HepG2 (cell line): ENCODE results near the gene MINDY2. TPM values are rescaled to one million over a fixed set of nuclear protein-coding genes. Genes with fewer than 3 reads are reported as not detected.
A peak's percentile ranks its signal among the peaks of the same experiment; 100 is the strongest.

Experiments used
- ATAC-seq: fragments of 200-7000 bp; cut with Tn5 transposase; 3 replicates; pipeline ENCODE4 v1.9.1; 2020; ENCODE audit warnings: mild to moderate bottlenecking, moderate library complexity
- BruUV-seq: library from RNA; stranded (reverse); fragments of 400-500 nt; replicated peaks from 2 replicates; lab custom pipeline; 2021; lab: Mats Ljungman, UMichigan
- CTCF ChIA-PET: fragments of 300-600 bp; formaldehyde crosslinking; extraction: SDS; loops from one replicate; lab custom pipeline; 2021; ENCODE audit warnings: low total read pairs, inconsistent platforms, low intra/inter-chr PET ratio; lab: Yijun Ruan, JAX
- POLR2A ChIA-PET: fragments of 350-600 bp; sonication (Branson Sonifier 250); formaldehyde crosslinking; loops from one replicate; lab custom pipeline; 2020; ENCODE audit warnings: antibody characterized with exemption, inconsistent platforms; lab: Yijun Ruan, JAX
- DNase-seq: peaks from one replicate; pipeline ENCODE4 v3.0.0-alpha.2; 2015; ENCODE audit warnings: low spot score
- FAIRE-seq: peaks from 3 replicates; lab custom pipeline; 2011; peaks lifted over from hg19 to GRCh38; lab: Jason Lieb, UNC
- H2AFZ ChIP-seq: one replicate; pipeline ENCODE4 v1.6.1; 2011; ENCODE audit warnings: low read length, inconsistent platforms
- H3K27ac ChIP-seq: fragments of 300-600 bp; 3 replicates; pipeline ENCODE4 v1.8.0; 2011; ENCODE audit warnings: mixed run types, mild to moderate bottlenecking, mixed read lengths, low read length, inconsistent platforms; ENCODE audit not compliant: insufficient read depth; ENCODE audit errors: extremely low read length
- H3K27me3 ChIP-seq, 2 experiments: fragments of 200-600 bp in 1 of 2; 2 replicates in 1 of 2; 3 replicates in 1 of 2; pipeline versions ENCODE4 v1.6.0 to v1.8.0; 2011; ENCODE audit warnings: low read length in 2 of 2, mild to moderate bottlenecking in 2 of 2, moderate library complexity in 2 of 2, inconsistent platforms in 1 of 2; ENCODE audit not compliant: insufficient read depth in 2 of 2, control insufficient read depth in 1 of 2
- H3K36me3 ChIP-seq, 2 experiments: fragments of 200-600 bp in 1 of 2; replicated peaks in 1 of 2; 2 replicates in 1 of 2; 3 replicates in 1 of 2; pipeline versions ENCODE4 v1.5.1 to v1.8.0; 2011; ENCODE audit warnings: low read length in 2 of 2, inconsistent platforms in 1 of 2; ENCODE audit not compliant: insufficient read depth in 2 of 2, control insufficient read depth in 1 of 2
- H3K4me1 ChIP-seq: 2 replicates; pipeline ENCODE4 v1.5.1; 2012; ENCODE audit warnings: low read length, inconsistent platforms; ENCODE audit not compliant: insufficient read depth
- H3K4me2 ChIP-seq: 2 replicates; pipeline ENCODE4 v1.6.0; 2011; ENCODE audit warnings: low read depth, low read length, inconsistent platforms
- H3K4me3 ChIP-seq, 3 experiments: fragments of 200-600 bp in 1 of 3; sonication (generic), shearing (Covaris generic) in 1 of 3; replicated peaks in 1 of 3; 2 replicates each; pipeline ENCODE4 v1.5.1; 2011 to 2016; ENCODE audit warnings: low read length in 3 of 3, inconsistent platforms in 2 of 3, low read depth in 2 of 3, mild to moderate bottlenecking in 2 of 3, control low read depth in 1 of 3, mixed read lengths in 1 of 3; ENCODE audit not compliant: insufficient read depth in 1 of 3
- H3K79me2 ChIP-seq: one replicate; pipeline ENCODE4 v1.6.1; 2011; ENCODE audit warnings: low read length, inconsistent platforms; ENCODE audit not compliant: insufficient read depth
- H3K9ac ChIP-seq: 2 replicates; pipeline ENCODE4 v1.6.0; 2011; ENCODE audit warnings: mild to moderate bottlenecking, low read depth, low read length, inconsistent platforms; ENCODE audit not compliant: insufficient read depth
- H3K9me3 ChIP-seq: 2 replicates; pipeline ENCODE4 v1.5.1; 2012; ENCODE audit warnings: mild to moderate bottlenecking, low read length
- H4K20me1 ChIP-seq: 2 replicates; pipeline ENCODE4 v1.6.0; 2011; ENCODE audit warnings: inconsistent platforms, mild to moderate bottlenecking, low read length, moderate library complexity; ENCODE audit not compliant: insufficient read depth
- ASH2L ChIP-seq: fragments of 300-600, 200-600 bp; sonication (generic); IDR thresholded peaks from 2 replicates; pipeline ENCODE4 v1.7.0; 2017; ENCODE audit warnings: low read depth, mild to moderate bottlenecking, moderate library complexity, mixed read lengths, low read length; ENCODE audit not compliant: insufficient read length
- BRD4 ChIP-seq: sonication (generic); formaldehyde crosslinking; IDR thresholded peaks from 2 replicates; pipeline ENCODE4 v1.4.0; 2020; ENCODE audit warnings: missing genetic modification reagents
- CBX1 ChIP-seq: IDR thresholded peaks from one replicate; pipeline ENCODE4 v1.6.1; 2016; ENCODE audit warnings: antibody characterized with exemption, low read depth
- ELF4 ChIP-seq: sonication (generic); formaldehyde crosslinking; IDR thresholded peaks from 2 replicates; pipeline ENCODE4 v1.5.0; 2020; ENCODE audit warnings: missing genetic modification reagents, mild to moderate bottlenecking, moderate library complexity, borderline replicate concordance
- NR0B2 ChIP-seq: sonication (generic); formaldehyde crosslinking; IDR thresholded peaks from 2 replicates; pipeline ENCODE4 v1.4.0; 2020; ENCODE audit warnings: mild to moderate bottlenecking, missing genetic modification reagents
- PREB ChIP-seq: sonication (generic); formaldehyde crosslinking; IDR thresholded peaks from 2 replicates; pipeline ENCODE4 v1.4.0; 2020; ENCODE audit warnings: missing genetic modification reagents
- SNAPC2 ChIP-seq: sonication (generic); formaldehyde crosslinking; IDR thresholded peaks from 2 replicates; pipeline ENCODE4 v1.8.1; 2022; ENCODE audit warnings: mild to moderate bottlenecking, missing genetic modification reagents
- SP4 ChIP-seq: sonication (generic); formaldehyde crosslinking; IDR thresholded peaks from 2 replicates; pipeline ENCODE4 v1.8.1; 2023; ENCODE audit warnings: mild to moderate bottlenecking, missing genetic modification reagents
- THRA ChIP-seq: sonication (generic); formaldehyde crosslinking; IDR thresholded peaks from 2 replicates; pipeline ENCODE4 v1.4.0; 2020; ENCODE audit warnings: missing genetic modification reagents, borderline replicate concordance
- TMF1 ChIP-seq: sonication (generic); formaldehyde crosslinking; IDR thresholded peaks from 2 replicates; pipeline ENCODE4 v1.8.1; 2022; ENCODE audit warnings: low read depth, missing genetic modification reagents
- ZFP90 ChIP-seq: sonication (generic); formaldehyde crosslinking; IDR thresholded peaks from 2 replicates; pipeline ENCODE4 v1.8.0; 2022; ENCODE audit warnings: missing genetic modification reagents, mild to moderate bottlenecking, inconsistent platforms, borderline replicate concordance
- ZNF263 ChIP-seq: sonication (generic); formaldehyde crosslinking; IDR thresholded peaks from 2 replicates; pipeline ENCODE4 v1.4.0; 2020; ENCODE audit warnings: missing genetic modification reagents
- ZNF891 ChIP-seq: sonication (generic); formaldehyde crosslinking; IDR thresholded peaks from 2 replicates; pipeline ENCODE4 v1.5.0; 2020; ENCODE audit warnings: mild to moderate bottlenecking, missing genetic modification reagents
- WGBS: methylation state at CpG from one replicate; pipeline ENCODE4 v1.1.6; 2017; ENCODE audit warnings: low lambda C conversion rate; 5-methylcytosine and 5-hydroxymethylcytosine counted together
- in situ Hi-C: cut with HindIII; loops from 2 replicates; pipeline ENCODE4 v1.10.0; 2017; ENCODE audit warnings: low pct_unique_long_range_greater_than_20kb; ENCODE audit not compliant: extremely low pct_ligation_motif_present
- intact Hi-C: fragments of 100-400 bp; cut with micrococcal nuclease; formaldehyde crosslinking; loops from one replicate; pipeline ENCODE4 v1.10.0; 2022; ENCODE audit not compliant: unreplicated experiment
- polyA plus RNA-seq, 8 experiments: library from polyadenylated mRNA; depleted of rRNA in 3 of 8; stranded (reverse) in 7 of 8; unstranded in 1 of 8; fragments of >200 nt; fragmentation: Illumina TruSeq in 4 of 8; extraction: Trizol in 4 of 8; gene quantifications; 2 replicates each; pipeline versions ENCODE4 v1.2.1 to v1.2.3, GENCODE V29; 2011 to 2016; ENCODE audit warnings: low read depth in 4 of 8, missing spikeins in 1 of 8, mixed read lengths in 1 of 8; ENCODE audit not compliant: insufficient read depth in 1 of 8
- total RNA-seq, 5 experiments: library from RNA; depleted of rRNA; stranded (reverse); fragments of >200 nt; fragmentation: Illumina TruSeq; extraction: Trizol; gene quantifications; 2 replicates each; pipeline ENCODE4 v1.2.3, GENCODE V29; 2016; ENCODE audit warnings: low read depth in 1 of 5

MINDY2 gene
- total and polyA plus RNA-seq, 2 of the 13 experiments (the other 11 are each of a cell fraction or from before 2014, with no cell fraction given): 7.2 to 12.6 TPM

DNA sequence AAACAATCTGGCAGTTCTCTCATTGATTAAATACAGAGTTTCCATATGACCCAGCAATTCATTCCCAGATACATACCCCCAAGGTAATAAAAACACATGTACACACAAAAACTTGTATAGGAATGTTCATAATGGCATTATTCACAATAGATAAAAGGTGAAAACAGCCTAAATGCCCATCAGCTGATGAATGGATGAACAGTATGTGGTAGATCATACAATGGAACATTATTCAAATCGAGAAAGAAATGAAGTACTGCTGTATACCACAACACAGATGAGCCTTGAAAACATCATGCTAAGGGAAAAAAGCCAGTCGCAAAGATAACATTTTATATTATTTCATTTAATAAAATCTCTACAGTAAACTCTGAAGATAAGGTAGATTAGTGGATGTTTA is 91.2 kb downstream of the MINDY2 start (continued):
- TF ChIP-seq PREB (CRISPR knock-in tag) (no peak), ZNF263 (CRISPR knock-in tag) (no peak)

- BruUV-seq: no TSS peak
- H3K4me1 ChIP-seq: peaks cover 34% of the 10 kb centered on the region
- ChIA-PET POLR2A (interaction anchor here (0.7 to 3.0 kb wide), 26 partner anchors 9 to 1379 kb away, joined by 3 to 67 read pairs (median 3); partner anchors contain the start of genes ADAM10 and MINDY2), CTCF (no interaction called here)
- intact Hi-C loops (loop anchor here (5.0 kb wide), 1 partner anchor 67 kb away; the partner anchor contains the start of gene SLTM), in situ Hi-C loops (no loop called here)
- H3K27me3 ChIP-seq: no peaks in the 10 kb centered on the region; a peak in 1 of 5 replicates
- H3K9me3 ChIP-seq: no peaks in the 10 kb centered on the region
- FAIRE-seq: peak; percentile 86
- H3K27ac ChIP-seq: peak overlapping the region; percentile 98
- H2AFZ ChIP-seq: no peak overlapping the region
- H3K4me3 ChIP-seq: peak overlapping the region; percentile 80 to 86 (median 82); a peak in 5 of 6 replicates
- peak; percentile 95 for DNase-seq
- H4K20me1 ChIP-seq: peaks cover 12% of the 10 kb centered on the region
- WGBS: 1% methylated on average over 11 of the region's 54 CpGs
- peak overlapping the region; percentile 82 for H3K4me2 ChIP-seq
- peaks cover 3 to 26% of the 10 kb centered on the region in 2 experiments; a peak in 4 of 5 replicates for H3K36me3 ChIP-seq
- H3K9ac ChIP-seq: peak overlapping the region; percentile 87
- peak; percentile 89 for ATAC-seq
- peaks cover 41% of the 10 kb centered on the region for H3K79me2 ChIP-seq
- TF ChIP-seq ZNF891 (CRISPR knock-in tag) (peak; percentile 88; the same call in 1 of the 2 replicates), SNAPC2 (CRISPR knock-in tag) (peak; percentile 83; the same call in 1 of the 2 replicates), SP4 (CRISPR knock-in tag) (0 out of 2 replicates have a peak, but pooled peaks have one; percentile 39), NR0B2 (peak; percentile 77; the same call in 1 of the 2 replicates), TMF1 (CRISPR knock-in tag) (peak; percentile 94), THRA (CRISPR knock-in tag) (peak; percentile 80; the same call in 1 of the 2 replicates), BRD4 (CRISPR knock-in tag) (peak; percentile 78; the same call in 1 of the 2 replicates), ASH2L (peak; percentile 77), ELF4 (CRISPR knock-in tag) (0 out of 2 replicates have a peak, but pooled peaks have one; percentile 42), CBX1 (no peak), ZFP90 (CRISPR knock-in tag) (peak; percentile 33; the same call in 1 of the 2 replicates)
Observed at GRCh38 chr15:58864602-58865424, 93.7 kb downstream of the MINDY2 start.
